HEK293 (cell line): ENCODE measurements around the gene HOXB1.
A peak's percentile ranks its signal among the peaks of the same experiment; 100 is the strongest.

Experiments
- CTCF ChIA-PET: fragments of 350-600 bp; formaldehyde crosslinking; extraction: SDS; loops from one replicate; lab custom pipeline; 2021; ENCODE audit warnings: antibody characterized with exemption; lab: Yijun Ruan, JAX
- POLR2A ChIA-PET: fragments of 300-600 bp; formaldehyde crosslinking; extraction: SDS; loops from one replicate; lab custom pipeline; 2020; ENCODE audit warnings: antibody characterized with exemption, inconsistent platforms; lab: Yijun Ruan, JAX
- H3K27ac ChIP-seq: fragments of 200-500 bp; sonication (Bioruptor generic); 2 replicates; pipeline ENCODE4 v1.5.1; 2014; ENCODE audit warnings: low read depth, low read length, control low read depth, inconsistent platforms; ENCODE audit errors: extremely low read depth
- H3K36me3 ChIP-seq, 2 experiments: fragments of 200-500 bp in 1 of 2; sonication (Bioruptor generic) in 1 of 2; 1 replicate in 1 of 2; 2 replicates in 1 of 2; pipeline ENCODE4 v1.5.1; 2014 to 2017; ENCODE audit warnings: inconsistent platforms in 2 of 2, low read length in 2 of 2; ENCODE audit not compliant: control insufficient read depth in 2 of 2, insufficient read depth in 1 of 2
- H3K4me1 ChIP-seq: fragments of 200-500 bp; sonication (Bioruptor generic); 2 replicates; pipeline ENCODE4 v1.5.1; 2014; ENCODE audit warnings: mild to moderate bottlenecking, low read length, inconsistent platforms; ENCODE audit not compliant: control insufficient read depth, insufficient read depth
- H3K4me3 ChIP-seq: 2 replicates; pipeline ENCODE4 v1.5.1; 2011; ENCODE audit warnings: low read depth, mild to moderate bottlenecking, control low read depth, low read length, moderate library complexity
- H3K9me3 ChIP-seq: fragments of 200-500 bp; sonication (Bioruptor generic); 2 replicates; pipeline ENCODE4 v1.5.1; 2014; ENCODE audit warnings: low read depth, low read length, inconsistent platforms; ENCODE audit not compliant: control insufficient read depth, insufficient read depth
- BCL11B ChIP-seq: fragments of 450-650 bp; formaldehyde crosslinking; IDR thresholded peaks from 2 replicates; pipeline ENCODE4 v1.5.1; 2016; ENCODE audit warnings: low read depth, missing biosample characterization, missing genetic modification characterization
- BCL6B ChIP-seq: fragments of 450-650 bp; formaldehyde crosslinking; IDR thresholded peaks from 2 replicates; pipeline ENCODE4 v1.5.1; 2017; ENCODE audit warnings: missing biosample characterization, missing genetic modification characterization
- GFI1B ChIP-seq: fragments of 450-650 bp; formaldehyde crosslinking; IDR thresholded peaks from 2 replicates; pipeline ENCODE4 v1.5.1; 2016; ENCODE audit warnings: missing biosample characterization, missing genetic modification characterization
- HOXA7 ChIP-seq: sonication (generic); formaldehyde crosslinking; IDR thresholded peaks from 2 replicates; pipeline ENCODE4 v1.8.1; 2022; ENCODE audit warnings: missing genetic modification reagents, borderline replicate concordance
- ZFP3 ChIP-seq: fragments of 450-650 bp; formaldehyde crosslinking; IDR thresholded peaks from 2 replicates; pipeline ENCODE4 v1.5.1; 2016; ENCODE audit warnings: low read depth, missing biosample characterization, missing genetic modification characterization
- ZNF155 ChIP-seq: fragments of 450-650 bp; formaldehyde crosslinking; IDR thresholded peaks from 2 replicates; pipeline ENCODE4 v1.5.1; 2016; ENCODE audit warnings: missing biosample characterization, missing genetic modification characterization
- ZNF2 ChIP-seq: fragments of 450-650 bp; formaldehyde crosslinking; IDR thresholded peaks from 2 replicates; pipeline ENCODE4 v1.5.1; 2016; ENCODE audit warnings: missing biosample characterization, missing genetic modification characterization
- ZNF280C ChIP-seq: fragments of 450-650 bp; formaldehyde crosslinking; IDR thresholded peaks from 2 replicates; pipeline ENCODE4 v1.5.1; 2016; ENCODE audit warnings: missing biosample characterization, missing genetic modification characterization
- ZNF473 ChIP-seq: fragments of 450-650 bp; formaldehyde crosslinking; IDR thresholded peaks from 2 replicates; pipeline ENCODE4 v1.5.1; 2017; ENCODE audit warnings: missing biosample characterization, missing genetic modification characterization
- ZNF501 ChIP-seq: fragments of 450-650 bp; formaldehyde crosslinking; IDR thresholded peaks from 2 replicates; pipeline ENCODE4 v1.5.1; 2016; ENCODE audit warnings: missing biosample characterization, missing genetic modification characterization
- ZNF513 ChIP-seq: fragments of 450-650 bp; IDR thresholded peaks from 2 replicates; pipeline ENCODE4 v1.5.1; 2018; ENCODE audit warnings: missing biosample characterization, missing genetic modification characterization
- ZNF530 ChIP-seq: fragments of 450-650 bp; formaldehyde crosslinking; IDR thresholded peaks from 2 replicates; pipeline ENCODE4 v1.5.1; 2016; ENCODE audit warnings: low read depth, missing biosample characterization, missing genetic modification characterization
- ZNF555 ChIP-seq: fragments of 450-650 bp; formaldehyde crosslinking; conservative IDR thresholded peaks from 2 replicates; pipeline ENCODE4 v1.5.1; 2017; ENCODE audit warnings: missing biosample characterization, mild to moderate bottlenecking, missing genetic modification characterization, inconsistent platforms
- ZNF600 ChIP-seq: fragments of 450-650 bp; formaldehyde crosslinking; IDR thresholded peaks from 2 replicates; pipeline ENCODE4 v1.5.1; 2016; ENCODE audit warnings: missing biosample characterization, missing genetic modification characterization
- ZNF624 ChIP-seq: fragments of 450-650 bp; formaldehyde crosslinking; IDR thresholded peaks from 2 replicates; pipeline ENCODE4 v1.5.1; 2017; ENCODE audit warnings: missing biosample characterization, missing genetic modification characterization
- ZNF629 ChIP-seq: fragments of 450-650 bp; formaldehyde crosslinking; IDR thresholded peaks from 2 replicates; pipeline ENCODE4 v1.5.1; 2017; ENCODE audit warnings: missing biosample characterization, missing genetic modification characterization
- ZNF639 ChIP-seq: fragments of 450-650 bp; formaldehyde crosslinking; IDR thresholded peaks from 2 replicates; pipeline ENCODE4 v1.5.1; 2016; ENCODE audit warnings: missing biosample characterization, missing genetic modification characterization
- ZNF701 ChIP-seq: fragments of 450-650 bp; formaldehyde crosslinking; IDR thresholded peaks from 2 replicates; pipeline ENCODE4 v1.5.1; 2016; ENCODE audit warnings: missing biosample characterization, missing genetic modification characterization
- ZNF768 ChIP-seq: fragments of 450-650 bp; formaldehyde crosslinking; IDR thresholded peaks from 2 replicates; pipeline ENCODE4 v1.5.1; 2018; ENCODE audit warnings: missing biosample characterization, mild to moderate bottlenecking, missing genetic modification characterization
- ZNF785 ChIP-seq: fragments of 450-650 bp; formaldehyde crosslinking; IDR thresholded peaks from 2 replicates; pipeline ENCODE4 v1.5.1; 2016; ENCODE audit warnings: missing biosample characterization, missing genetic modification characterization
- ZNF837 ChIP-seq: fragments of 450-650 bp; formaldehyde crosslinking; IDR thresholded peaks from 2 replicates; pipeline ENCODE4 v1.5.1; 2016; ENCODE audit warnings: missing biosample characterization, missing genetic modification characterization
- ZSCAN18 ChIP-seq: fragments of 450-650 bp; formaldehyde crosslinking; IDR thresholded peaks from 2 replicates; pipeline ENCODE4 v1.5.1; 2016; ENCODE audit warnings: missing biosample characterization, missing genetic modification characterization
- ZSCAN23 ChIP-seq: fragments of 450-650 bp; formaldehyde crosslinking; IDR thresholded peaks from 2 replicates; pipeline ENCODE4 v1.5.1; 2016; ENCODE audit warnings: missing biosample characterization, missing genetic modification characterization
- TF ChIP-seq, protein P1 (sequence below): fragments of 450-650 bp; formaldehyde crosslinking; IDR thresholded peaks from 2 replicates; pipeline ENCODE4 v1.5.1; 2016; ENCODE audit warnings: missing biosample characterization, missing genetic modification characterization
- TF ChIP-seq, protein P2 (sequence below): fragments of 450-650 bp; formaldehyde crosslinking; IDR thresholded peaks from 2 replicates; pipeline ENCODE4 v1.5.1; 2017; ENCODE audit warnings: missing biosample characterization, missing genetic modification characterization

HOXB1 gene

GRCh38 chr17:48494335-48494734 lies 36.5 kb downstream of the HOXB1 start (continued):
- no peak for TF ChIP-seq ZNF513 (tag by site-specific recombination)
- TF ChIP-seq ZNF280C (tag by site-specific recombination), result no peak
- TF ChIP-seq, protein P1, sequence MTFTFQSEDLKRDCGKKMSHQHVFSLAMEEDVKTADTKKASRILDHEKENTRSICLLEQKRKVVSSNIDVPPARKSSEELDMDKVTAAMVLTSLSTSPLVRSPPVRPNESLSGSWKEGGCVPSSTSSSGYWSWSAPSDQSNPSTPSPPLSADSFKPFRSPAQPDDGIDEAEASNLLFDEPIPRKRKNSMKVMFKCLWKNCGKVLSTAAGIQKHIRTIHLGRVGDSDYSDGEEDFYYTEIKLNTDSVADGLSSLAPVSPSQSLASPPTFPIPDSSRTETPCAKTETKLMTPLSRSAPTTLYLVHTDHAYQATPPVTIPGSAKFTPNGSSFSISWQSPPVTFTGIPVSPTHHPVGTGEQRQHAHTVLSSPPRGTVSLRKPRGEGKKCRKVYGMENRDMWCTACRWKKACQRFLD (tag by site-specific recombination), result no peak
- no peak for TF ChIP-seq BCL11B (tag by site-specific recombination)
- TF ChIP-seq, protein P2, sequence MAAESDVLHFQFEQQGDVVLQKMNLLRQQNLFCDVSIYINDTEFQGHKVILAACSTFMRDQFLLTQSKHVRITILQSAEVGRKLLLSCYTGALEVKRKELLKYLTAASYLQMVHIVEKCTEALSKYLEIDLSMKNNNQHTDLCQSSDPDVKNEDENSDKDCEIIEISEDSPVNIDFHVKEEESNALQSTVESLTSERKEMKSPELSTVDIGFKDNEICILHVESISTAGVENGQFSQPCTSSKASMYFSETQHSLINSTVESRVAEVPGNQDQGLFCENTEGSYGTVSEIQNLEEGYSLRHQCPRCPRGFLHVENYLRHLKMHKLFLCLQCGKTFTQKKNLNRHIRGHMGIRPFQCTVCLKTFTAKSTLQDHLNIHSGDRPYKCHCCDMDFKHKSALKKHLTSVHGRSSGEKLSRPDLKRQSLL, result no peak
- TF ChIP-seq GFI1B (tag by site-specific recombination), result no peak
- TF ChIP-seq HOXA7 (CRISPR knock-in tag), result no peak
- TF ChIP-seq ZNF473, result no peak
- TF ChIP-seq ZNF768 (tag by site-specific recombination), result 0 out of 2 replicates have a peak, but pooled peaks have one; percentile 41
- peak; percentile 79 for TF ChIP-seq ZNF600
- TF ChIP-seq ZNF155 (tag by site-specific recombination), result no peak
- TF ChIP-seq ZNF530 (tag by site-specific recombination), result no peak
- no peak for TF ChIP-seq ZSCAN23 (tag by site-specific recombination)

DNA sequence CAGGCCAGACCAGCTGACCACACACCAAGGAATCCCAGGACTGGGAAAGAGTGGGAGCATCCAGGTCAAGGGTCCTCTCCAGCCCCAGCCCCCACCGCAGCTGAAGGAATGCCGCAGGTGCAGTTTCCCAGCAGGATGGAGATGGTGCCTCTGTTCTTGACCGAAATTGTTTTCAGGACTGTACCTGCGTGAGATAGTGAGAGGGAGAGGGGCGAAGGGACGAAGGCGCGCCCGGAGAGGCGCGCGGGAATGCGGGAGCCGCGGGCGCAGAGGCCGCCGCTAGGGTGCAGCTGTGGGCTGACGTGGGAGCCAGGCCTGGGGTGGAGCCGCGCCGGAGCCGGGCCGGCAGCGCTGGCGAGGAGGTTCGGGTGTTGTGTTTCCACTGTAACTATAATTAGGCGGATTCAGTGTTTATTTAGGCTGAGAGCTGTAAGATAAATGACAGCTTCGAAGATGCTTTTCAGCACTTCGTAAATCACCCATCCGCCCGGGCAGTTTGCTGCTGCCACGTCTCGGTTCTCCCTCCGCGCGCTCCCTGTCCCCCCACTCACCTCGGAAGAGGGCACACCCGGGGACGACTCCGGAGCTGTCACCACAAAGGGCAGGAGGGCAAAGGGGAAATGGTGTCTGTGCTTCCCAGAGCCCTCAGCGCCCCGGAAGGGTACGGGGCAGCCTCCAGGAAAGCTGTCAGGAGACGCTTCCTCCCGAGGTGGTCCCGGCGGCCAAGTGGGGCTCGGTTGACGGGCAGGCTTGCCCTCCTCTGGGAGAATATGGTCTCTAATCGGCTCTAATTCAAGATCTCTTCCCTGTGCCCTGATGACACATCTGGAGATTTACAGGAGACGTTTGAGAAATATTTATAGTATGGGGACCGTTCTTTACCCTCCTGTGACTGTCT lies 38.2 kb downstream of the HOXB1 start:
- peak overlapping the region; percentile 97 for H3K27ac ChIP-seq
- H3K4me1 ChIP-seq, result peaks cover 27% of the 10 kb centered on the region
- POLR2A ChIA-PET, result interaction anchor here (0.6 to 1.7 kb wide), 8 partner anchors 8 to 642 kb away, joined by 3 to 6 read pairs (median 4); no protein-coding TSS in a partner anchor
- CTCF ChIA-PET, result interaction anchor here (0.6 to 4.5 kb wide), 32 partner anchors 8 to 311 kb away, joined by 3 to 36 read pairs (median 4); partner anchors contain the start of gene HOXB5
- H3K4me3 ChIP-seq, result peak overlapping the region; percentile 10; the same call in 1 of the 2 replicates
- no peaks in the 10 kb centered on the region for H3K36me3 ChIP-seq
- H3K9me3 ChIP-seq, result no peaks in the 10 kb centered on the region
- TF ChIP-seq ZFP3, result no peak
- peak; percentile 81 for TF ChIP-seq ZSCAN18 (tag by site-specific recombination)
- peak; percentile 97; the same call in 1 of the 2 replicates for TF ChIP-seq ZNF2 (tag by site-specific recombination)
- TF ChIP-seq ZNF501 (tag by site-specific recombination), result peak; percentile 82; the same call in 1 of the 2 replicates
- TF ChIP-seq ZNF639 (tag by site-specific recombination), result peak; percentile 97
- TF ChIP-seq ZNF837 (tag by site-specific recombination), result no peak
- no peak for TF ChIP-seq ZNF624 (tag by site-specific recombination)
- peak; percentile 60 for TF ChIP-seq BCL6B (tag by site-specific recombination)
- no peak for TF ChIP-seq ZNF555 (tag by site-specific recombination)
- TF ChIP-seq ZNF629, result peak; percentile 94
- TF ChIP-seq ZNF701 (tag by site-specific recombination), result no peak
- 0 out of 2 replicates have a peak, but pooled peaks have one; percentile 61 for TF ChIP-seq ZNF785 (tag by site-specific recombination)
